ENCODE measurements around the gene KIAA0825.

- no peak for TF ChIP-seq CTCF (IDR thresholded peaks at IDR 0.05)
- TF ChIP-seq CHD2 (IDR thresholded peaks at IDR 0.05; ENCODE audit: low read length, partially characterized antibody), result no peak
- no peak for TF ChIP-seq ZBTB33 (IDR thresholded peaks at IDR 0.05; ENCODE audit: borderline replicate concordance, low read depth)
- TF ChIP-seq YY1 (IDR thresholded peaks at IDR 0.05; ENCODE audit: low read depth), result no peak
- no peak for TF ChIP-seq NRF1 (IDR thresholded peaks at IDR 0.05; ENCODE audit: low read depth, low read length)
Observed at GRCh38 chr5:94161801-94162200, 456.6 kb downstream of the KIAA0825 start.
